Muscle layer of duodenum (tissue), 2 donors: ENCODE results near the gene ZFAND3.

Experiments
- H3K27ac ChIP-seq: one replicate; pipeline ENCODE4 v1.7.0; 2013; ENCODE audit warnings: mild to moderate bottlenecking, low read length
- H3K27me3 ChIP-seq: one replicate; pipeline ENCODE4 v1.7.0; 2013; ENCODE audit warnings: low read depth, mild to moderate bottlenecking, control low read depth, low read length
- H3K36me3 ChIP-seq, 2 donors: one replicate each; pipeline ENCODE4 v1.7.0; 2013; ENCODE audit warnings: low read length in 2 of 2, control low read depth in 1 of 2, mild to moderate bottlenecking in 1 of 2; ENCODE audit not compliant: insufficient read depth in 2 of 2, control insufficient read depth in 1 of 2
- H3K4me1 ChIP-seq, 2 donors: one replicate each; pipeline ENCODE4 v1.7.0; 2013; ENCODE audit warnings: low read length in 2 of 2, mild to moderate bottlenecking in 2 of 2, control low read depth in 1 of 2, moderate library complexity in 1 of 2; ENCODE audit not compliant: insufficient read depth in 2 of 2, control insufficient read depth in 1 of 2
- H3K4me3 ChIP-seq, 2 donors: one replicate each; pipeline ENCODE4 v1.7.0; 2013; ENCODE audit warnings: low read length in 2 of 2, low read depth in 1 of 2, mild to moderate bottlenecking in 1 of 2
- H3K9me3 ChIP-seq, 2 donors: one replicate each; pipeline ENCODE4 v1.7.0; 2013; ENCODE audit warnings: low read length in 2 of 2, control low read depth in 1 of 2, mild to moderate bottlenecking in 1 of 2; ENCODE audit not compliant: control insufficient read depth in 1 of 2
- donor health status: healthy.

ZFAND3 gene

DNA sequence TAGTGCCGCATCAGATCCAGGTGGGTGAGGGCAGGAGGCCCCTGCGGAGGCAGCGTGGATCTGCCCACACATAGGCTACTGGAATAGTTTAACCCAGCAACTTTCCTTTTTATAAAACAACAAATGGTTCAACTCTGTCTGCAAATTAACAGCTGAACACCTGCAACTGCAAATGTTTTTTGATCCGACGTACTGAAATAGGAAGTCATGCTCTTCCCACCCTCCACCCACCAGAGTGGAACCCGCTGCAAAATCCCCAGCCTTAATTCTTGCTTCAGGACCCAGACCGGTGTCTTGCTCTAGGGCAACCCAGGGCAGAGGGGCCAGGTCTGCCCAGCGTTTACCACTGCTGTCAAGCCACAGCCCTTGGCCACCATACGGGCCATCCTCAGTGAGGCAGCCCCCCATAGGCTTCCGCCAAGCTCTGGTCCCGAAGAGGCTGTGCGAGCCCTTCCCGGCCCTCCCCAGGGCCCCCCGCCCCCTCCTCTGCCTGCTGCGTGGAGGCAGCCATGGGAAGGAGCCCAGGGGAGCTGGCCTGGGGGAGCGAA is 334.3 kb downstream of the ZFAND3 start:
- Histone ChIP-seq H3K4me1 (peaks cover 7 to 23% of the 10 kb centered on the region in 2 donors), H3K27ac (no peak overlapping the region)

DNA sequence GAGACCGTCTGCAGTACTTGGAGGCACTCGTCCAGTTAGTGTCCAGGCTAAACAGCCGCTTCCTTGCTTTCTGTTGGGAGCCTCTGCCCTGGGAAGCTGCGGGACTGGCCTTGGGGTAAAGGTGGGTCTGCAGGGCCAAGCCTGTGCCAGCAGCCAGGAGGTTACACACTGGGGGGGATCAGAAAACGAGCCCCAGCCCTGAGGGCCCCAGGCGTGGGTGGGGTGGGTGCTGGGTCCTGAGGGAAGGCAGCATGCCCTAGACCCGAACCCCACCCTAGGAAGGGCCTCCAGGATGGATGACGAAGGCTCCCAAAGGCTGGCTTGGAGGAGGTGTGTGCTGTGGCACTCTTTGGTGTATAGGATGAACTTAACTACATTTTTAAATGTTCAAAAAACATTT is 335.2 kb downstream of the ZFAND3 start:
- Histone ChIP-seq H3K36me3 (peaks cover 0 to 12% of the 10 kb centered on the region in 2 donors), H3K27ac (no peak overlapping the region), H3K4me1 (peaks cover 1 to 16% of the 10 kb centered on the region in 2 donors), H3K4me3 (no peak overlapping the region), H3K27me3 (no peaks in the 10 kb centered on the region), H3K9me3 (peaks cover 0 to 3% of the 10 kb centered on the region in 2 donors)

More for the DNA sequence above, 334.3 kb downstream of the ZFAND3 start:
- peaks cover 0 to 12% of the 10 kb centered on the region in 2 donors for H3K36me3 ChIP-seq
- no peaks in the 10 kb centered on the region for H3K27me3 ChIP-seq
- no peak overlapping the region for H3K4me3 ChIP-seq
- no peaks in the 10 kb centered on the region for H3K9me3 ChIP-seq

DNA sequence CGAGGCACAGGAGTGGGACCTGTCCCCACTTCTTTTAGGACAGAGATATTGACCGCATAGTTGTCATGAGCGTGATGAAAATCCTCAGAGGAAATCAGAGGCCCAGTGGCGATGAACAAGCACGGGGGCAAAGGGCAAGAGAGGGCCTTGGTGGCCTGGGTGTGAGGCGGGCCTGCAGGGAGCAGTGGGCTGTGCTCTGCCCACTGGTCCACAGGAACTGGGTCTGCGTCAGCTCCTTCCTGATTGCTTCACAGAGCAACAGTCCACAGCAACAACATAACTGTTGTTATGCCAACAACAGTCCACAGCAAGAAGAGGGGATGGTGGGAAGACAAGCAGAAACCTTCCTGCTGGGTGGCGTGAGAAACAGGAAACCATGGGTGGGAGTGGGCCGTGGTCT is 335.6 kb downstream of the ZFAND3 start:
- Histone ChIP-seq H3K4me3 (no peak overlapping the region), H3K27me3 (no peaks in the 10 kb centered on the region), H3K27ac (no peak overlapping the region), H3K4me1 (peaks cover 0 to 14% of the 10 kb centered on the region in 2 donors), H3K36me3 (peaks cover 0 to 12% of the 10 kb centered on the region in 2 donors), H3K9me3 (peaks cover 0 to 3% of the 10 kb centered on the region in 2 donors)

DNA sequence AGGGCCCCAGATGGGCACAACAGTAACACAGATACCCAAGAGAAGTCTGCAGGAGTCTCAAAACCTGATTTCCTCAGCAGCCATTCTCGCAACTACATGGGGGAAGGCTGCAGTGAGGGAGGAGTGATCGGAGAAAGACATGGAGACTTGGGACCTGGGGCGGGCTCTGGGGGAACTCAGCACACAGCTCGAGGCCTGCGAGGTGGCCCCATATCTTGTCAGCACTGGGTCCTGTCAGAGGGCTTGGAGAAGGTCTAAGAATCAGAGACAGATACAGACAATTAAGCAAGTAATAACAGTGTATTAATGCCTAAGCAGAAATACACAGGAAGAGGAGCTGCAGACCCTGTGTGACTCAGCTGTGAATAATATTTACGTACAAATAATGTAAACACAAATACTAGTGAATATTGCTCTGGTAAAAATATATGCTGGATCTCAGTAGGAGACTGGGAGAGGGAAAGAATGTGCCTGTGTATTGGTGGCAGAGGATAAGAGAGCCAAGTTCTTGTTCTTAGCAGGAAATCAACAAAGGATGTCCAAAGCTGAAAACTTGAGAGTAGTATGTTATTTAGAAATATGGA is 336.2 kb downstream of the ZFAND3 start:
- Histone ChIP-seq H3K4me3 (no peak overlapping the region), H3K27ac (no peak overlapping the region), H3K27me3 (no peaks in the 10 kb centered on the region), H3K36me3 (peaks cover 0 to 12% of the 10 kb centered on the region in 2 donors), H3K4me1 (peaks cover 0 to 14% of the 10 kb centered on the region in 2 donors), H3K9me3 (peaks cover 0 to 3% of the 10 kb centered on the region in 2 donors)

DNA sequence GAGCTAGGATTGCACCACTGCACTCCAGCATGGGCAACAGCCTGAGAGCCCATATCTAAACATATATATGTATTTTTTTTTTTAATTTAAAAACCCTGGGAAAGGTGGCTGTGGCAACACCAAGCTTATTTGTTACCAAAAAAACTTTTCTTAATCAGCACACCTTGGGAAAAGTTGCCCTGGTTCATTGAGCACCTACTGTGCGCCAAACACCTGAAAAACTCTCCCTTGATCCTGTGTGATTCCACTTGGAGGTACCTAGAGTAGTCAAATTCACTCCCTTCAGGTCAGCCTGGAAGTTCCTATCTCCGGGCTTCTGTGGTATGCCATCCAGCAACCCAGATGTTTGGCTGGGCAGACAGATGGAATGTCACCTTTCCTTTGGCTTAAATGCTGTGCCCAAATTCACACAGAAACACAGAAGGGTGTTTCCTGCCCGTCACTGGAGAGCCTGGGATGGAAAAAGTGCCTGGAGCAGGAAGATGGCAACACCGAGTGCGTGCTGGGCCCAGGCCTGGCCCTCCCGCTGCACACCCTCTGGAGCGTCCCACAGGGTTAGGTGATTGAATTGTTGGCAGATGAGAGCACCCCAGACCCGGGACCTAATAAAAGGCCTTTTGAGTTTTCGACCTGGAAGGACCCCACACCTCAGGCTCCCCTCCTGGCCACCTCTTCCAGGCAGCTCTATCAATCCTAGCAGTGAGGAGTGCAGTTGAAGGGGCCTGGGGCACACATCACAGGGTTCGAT is 337.5 kb downstream of the ZFAND3 start:
- Histone ChIP-seq H3K36me3 (peaks cover 0 to 16% of the 10 kb centered on the region in 2 donors), H3K9me3 (peaks cover 0 to 3% of the 10 kb centered on the region in 2 donors), H3K4me1 (peaks cover 0 to 14% of the 10 kb centered on the region in 2 donors), H3K27me3 (no peaks in the 10 kb centered on the region), H3K27ac (no peak overlapping the region), H3K4me3 (no peak overlapping the region)

DNA sequence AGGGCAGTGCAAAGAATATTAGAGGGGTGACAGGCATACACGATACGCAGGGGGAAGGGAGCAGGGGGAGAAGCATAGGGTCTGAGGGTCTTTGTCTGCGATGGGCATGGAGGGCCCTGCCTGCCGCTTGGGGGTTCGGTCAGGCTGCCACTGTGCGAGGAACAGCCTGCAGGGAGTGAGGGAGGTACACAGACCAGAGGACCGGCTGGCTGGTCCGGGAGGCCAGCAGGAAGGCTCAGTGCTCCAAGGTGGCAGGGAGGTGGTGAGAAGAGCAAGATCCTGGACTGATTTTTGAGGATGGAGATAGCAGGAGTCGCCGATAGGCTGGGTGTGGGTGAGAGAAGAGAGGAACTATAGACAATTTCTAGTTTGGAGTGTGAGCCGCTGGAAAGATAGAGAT is 338.4 kb downstream of the ZFAND3 start:
- peaks cover 0 to 13% of the 10 kb centered on the region in 2 donors for H3K36me3 ChIP-seq
- H3K27ac ChIP-seq, result no peak overlapping the region
- H3K27me3 ChIP-seq, result no peaks in the 10 kb centered on the region
- H3K9me3 ChIP-seq, result peaks cover 0 to 3% of the 10 kb centered on the region in 2 donors
- H3K4me1 ChIP-seq, result peaks cover 0 to 14% of the 10 kb centered on the region in 2 donors
- H3K4me3 ChIP-seq, result no peak overlapping the region

DNA sequence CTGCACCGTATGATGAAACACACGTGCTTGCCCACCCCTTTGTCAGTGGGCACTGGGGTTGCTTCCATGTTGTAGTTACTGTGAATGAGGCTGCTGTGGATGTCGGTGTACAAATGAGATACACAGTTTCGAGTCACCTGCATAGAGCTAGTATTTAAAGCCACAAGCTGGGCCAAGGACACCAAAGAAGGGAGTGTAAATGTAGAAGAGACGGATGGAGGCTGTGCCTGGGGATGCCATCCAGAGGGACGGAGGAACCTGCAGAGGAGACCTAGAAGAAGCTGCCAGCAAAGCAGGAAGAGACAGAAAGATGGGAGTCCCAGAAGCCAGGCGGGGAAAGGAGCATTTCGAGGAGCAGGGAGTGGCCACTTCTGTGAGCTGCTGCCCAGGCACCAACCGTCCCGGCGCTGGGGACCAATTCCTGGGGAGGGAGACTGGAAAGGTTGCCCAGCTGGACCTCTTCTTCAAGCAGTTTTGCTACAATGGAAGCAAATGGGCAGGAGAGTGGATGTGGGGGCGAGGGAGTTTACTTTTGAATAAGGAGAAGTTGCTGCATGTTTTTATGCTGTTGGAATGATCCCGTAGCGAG is 339.3 kb downstream of the ZFAND3 start:
- H3K36me3 ChIP-seq, result peaks cover 0 to 7% of the 10 kb centered on the region in 2 donors
- peaks cover 0 to 9% of the 10 kb centered on the region in 2 donors for H3K4me1 ChIP-seq
- H3K4me3 ChIP-seq, result no peak overlapping the region
- peaks cover 0 to 3% of the 10 kb centered on the region in 2 donors for H3K9me3 ChIP-seq
- no peak overlapping the region for H3K27ac ChIP-seq
- no peaks in the 10 kb centered on the region for H3K27me3 ChIP-seq

DNA sequence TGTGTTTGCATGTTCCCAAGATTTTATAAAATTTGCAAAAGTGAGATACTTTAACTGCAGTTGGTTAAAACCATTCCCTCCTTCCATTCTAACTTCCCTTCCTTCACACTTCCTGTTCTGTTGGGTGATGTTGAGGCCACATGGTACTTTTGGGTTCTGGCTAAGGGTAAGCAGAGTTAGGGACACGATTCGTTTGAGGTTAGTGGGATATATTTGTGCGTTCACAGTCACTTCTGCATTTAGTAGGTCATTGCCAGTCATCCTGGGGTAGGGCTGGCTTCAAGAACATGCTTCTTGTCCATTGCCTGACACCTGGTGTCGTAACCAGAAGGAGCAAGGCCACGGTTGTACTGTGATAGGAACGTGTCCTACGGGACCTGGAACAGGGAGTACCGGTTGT is 340.1 kb downstream of the ZFAND3 start:
- Histone ChIP-seq H3K9me3 (peaks cover 0 to 3% of the 10 kb centered on the region in 2 donors), H3K27me3 (no peaks in the 10 kb centered on the region), H3K27ac (no peak overlapping the region), H3K4me1 (peaks cover 0 to 9% of the 10 kb centered on the region in 2 donors), H3K36me3 (peaks cover 0 to 7% of the 10 kb centered on the region in 2 donors), H3K4me3 (no peak overlapping the region)

DNA sequence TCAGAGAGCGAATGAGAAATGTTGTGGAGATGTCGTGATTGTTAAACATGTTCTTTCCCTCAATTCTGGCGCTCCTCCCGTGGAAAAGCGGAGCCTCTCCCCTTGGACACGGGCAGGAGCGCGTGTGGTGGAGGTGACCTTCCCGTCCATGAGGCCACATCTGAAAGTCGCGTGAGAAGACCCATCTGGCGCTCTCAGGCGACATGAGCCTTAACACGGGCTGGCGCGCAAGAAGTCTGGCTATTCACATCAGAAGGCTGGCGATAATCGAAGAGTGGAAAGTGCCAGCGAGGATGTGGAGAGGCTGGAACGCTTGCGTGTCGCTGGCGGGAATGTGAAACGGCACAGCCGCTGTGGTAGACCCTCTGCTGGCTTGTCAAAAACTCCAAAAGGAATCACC is 341.3 kb downstream of the ZFAND3 start:
- peaks cover 0 to 7% of the 10 kb centered on the region in 2 donors for H3K36me3 ChIP-seq
- no peak overlapping the region for H3K4me3 ChIP-seq
- no peaks in the 10 kb centered on the region for H3K27me3 ChIP-seq
- peaks cover 0 to 2% of the 10 kb centered on the region in 2 donors for H3K4me1 ChIP-seq
- no peak overlapping the region for H3K27ac ChIP-seq
- peaks cover 0 to 3% of the 10 kb centered on the region in 2 donors for H3K9me3 ChIP-seq

DNA sequence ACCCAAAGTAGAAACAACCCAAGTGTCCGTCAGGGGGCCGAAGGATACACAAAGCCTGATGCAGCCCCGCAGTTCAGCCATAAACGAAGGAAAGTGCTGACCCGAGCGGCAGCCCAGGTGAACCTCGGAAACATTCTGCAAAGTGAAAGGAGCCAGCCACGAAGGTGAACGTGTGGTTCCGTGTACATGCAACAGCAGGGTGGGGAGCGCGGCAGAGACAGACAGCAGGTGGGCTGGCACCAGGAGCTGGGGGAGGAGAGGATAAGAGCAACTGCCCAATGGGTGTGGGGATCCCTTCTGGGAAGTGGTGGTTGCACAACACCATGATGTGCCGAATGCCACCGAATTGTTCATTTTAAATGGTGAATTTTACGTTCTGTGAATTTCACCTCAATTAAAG is 341.8 kb downstream of the ZFAND3 start:
- Histone ChIP-seq H3K36me3 (peaks cover 0 to 7% of the 10 kb centered on the region in 2 donors), H3K27me3 (no peaks in the 10 kb centered on the region), H3K4me1 (no peaks in the 10 kb centered on the region), H3K27ac (no peak overlapping the region), H3K4me3 (no peak overlapping the region), H3K9me3 (peaks cover 0 to 3% of the 10 kb centered on the region in 2 donors)
